Mucosa of gallbladder (tissue), 1 donor: Measurements from ENCODE around the gene LIPN. TPM values are rescaled to one million over a fixed set of nuclear protein-coding genes. Genes with fewer than 3 reads are reported as not detected.

Source experiments
- DNase-seq: peaks from one replicate; pipeline ENCODE4 v3.0.0-alpha.2; 2020; ENCODE audit warnings: low spot score
- total RNA-seq: library from RNA; stranded (reverse); gene quantifications from one replicate; pipeline ENCODE4 v1.2.1, GENCODE V29; 2021
- donor health status: DM: no; HTN: no; CAD: no.

The LIPN gene
- total RNA-seq, 1 donor from 2014 or later = not detected

- DNase-seq = no peak
Observed at GRCh38 chr10:88828310-88828709, 68.5 kb downstream of the LIPN start.

Other genes with a start within 250 kb of the LIPN start
- 14.6 TPM for gene RNLS, start 176.7 kb upstream of the LIPN start, total RNA-seq
- gene LIPJ, start 173.3 kb upstream of the LIPN start, total RNA-seq = not detected
- not detected for gene LIPF, start 95.6 kb upstream of the LIPN start, total RNA-seq
- gene LIPK, start 53.8 kb upstream of the LIPN start, total RNA-seq = not detected
- not detected for gene LIPM, start 42.7 kb downstream of the LIPN start, total RNA-seq
- 11.6 TPM for gene ANKRD22, start 91.8 kb downstream of the LIPN start, total RNA-seq
- 6.8 TPM for gene STAMBPL1, start 120.2 kb downstream of the LIPN start, total RNA-seq
- 2,259 TPM for gene ACTA2, start 192.8 kb downstream of the LIPN start, total RNA-seq
- 18.8 TPM for gene FAS, start 230.8 kb downstream of the LIPN start, total RNA-seq